Measurements from ENCODE around the gene SSR2.

The SSR2 gene

DNA sequence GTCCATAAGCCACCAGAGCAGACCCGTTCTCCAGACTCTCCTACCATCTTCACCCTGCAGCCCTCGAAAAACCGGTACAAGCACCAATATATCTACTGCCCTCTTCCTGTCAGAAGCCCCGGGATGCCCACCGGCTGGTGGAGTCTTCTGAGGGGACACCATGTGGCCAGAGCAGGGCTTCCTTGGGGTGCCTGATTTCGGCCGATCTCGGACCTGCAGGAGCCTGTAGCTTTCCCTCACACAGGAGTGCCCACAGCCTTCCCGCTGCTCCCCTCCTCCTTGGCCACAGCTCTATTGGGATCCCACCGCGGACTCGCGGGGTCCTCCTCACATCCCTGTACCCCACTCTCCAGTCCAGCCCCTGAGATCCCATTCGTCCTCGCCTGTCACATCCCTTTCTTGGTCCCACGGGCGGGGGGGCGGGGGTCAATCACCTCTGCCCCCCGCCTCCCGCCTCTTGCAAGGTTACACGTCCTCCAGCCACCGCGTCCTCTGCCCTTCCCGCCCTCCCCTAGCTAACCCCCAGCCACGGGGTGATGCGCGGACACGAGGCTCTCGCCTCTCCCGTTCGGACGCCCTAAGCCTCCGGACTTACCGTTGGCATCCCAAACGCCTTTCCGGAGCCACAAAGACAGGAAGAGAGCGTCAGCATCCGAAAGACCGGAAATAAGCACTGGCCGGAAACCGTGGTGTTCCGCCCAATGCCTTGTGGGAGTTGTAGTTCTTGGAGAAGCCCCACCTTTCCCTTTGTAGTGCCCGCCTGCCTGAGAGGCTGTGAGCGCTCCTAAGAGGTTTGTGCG, at the start of gene SSR2:
TSS of gene SSR2 (minus strand) at position 659 of the 800 bp plus-strand sequence. CDS start 784 bp downstream, outside the sequence.
- DNase-seq: peak; percentile 82 to 90

DNA sequence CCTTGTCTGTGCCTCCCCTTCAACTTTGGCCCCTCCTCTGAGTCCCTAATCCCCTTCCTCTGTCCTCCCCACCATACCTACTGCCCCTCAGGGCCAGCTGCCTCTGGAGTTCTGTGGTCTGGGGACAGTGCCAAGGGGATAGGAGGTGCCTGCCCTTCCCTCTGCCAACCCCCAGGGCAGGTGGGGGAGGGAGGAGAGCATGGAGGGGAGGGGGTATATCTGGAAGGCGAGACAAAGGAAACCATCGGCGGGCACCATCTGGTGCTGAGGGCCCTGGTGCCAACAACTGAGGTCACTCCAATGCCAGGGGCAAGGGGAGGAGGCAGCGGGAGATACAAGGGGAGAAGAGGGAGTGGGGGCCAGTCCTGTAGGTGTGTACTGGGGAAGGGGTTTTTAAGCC, 49.8 kb upstream of the SSR2 start:
- DNase-seq: no peak

DNA sequence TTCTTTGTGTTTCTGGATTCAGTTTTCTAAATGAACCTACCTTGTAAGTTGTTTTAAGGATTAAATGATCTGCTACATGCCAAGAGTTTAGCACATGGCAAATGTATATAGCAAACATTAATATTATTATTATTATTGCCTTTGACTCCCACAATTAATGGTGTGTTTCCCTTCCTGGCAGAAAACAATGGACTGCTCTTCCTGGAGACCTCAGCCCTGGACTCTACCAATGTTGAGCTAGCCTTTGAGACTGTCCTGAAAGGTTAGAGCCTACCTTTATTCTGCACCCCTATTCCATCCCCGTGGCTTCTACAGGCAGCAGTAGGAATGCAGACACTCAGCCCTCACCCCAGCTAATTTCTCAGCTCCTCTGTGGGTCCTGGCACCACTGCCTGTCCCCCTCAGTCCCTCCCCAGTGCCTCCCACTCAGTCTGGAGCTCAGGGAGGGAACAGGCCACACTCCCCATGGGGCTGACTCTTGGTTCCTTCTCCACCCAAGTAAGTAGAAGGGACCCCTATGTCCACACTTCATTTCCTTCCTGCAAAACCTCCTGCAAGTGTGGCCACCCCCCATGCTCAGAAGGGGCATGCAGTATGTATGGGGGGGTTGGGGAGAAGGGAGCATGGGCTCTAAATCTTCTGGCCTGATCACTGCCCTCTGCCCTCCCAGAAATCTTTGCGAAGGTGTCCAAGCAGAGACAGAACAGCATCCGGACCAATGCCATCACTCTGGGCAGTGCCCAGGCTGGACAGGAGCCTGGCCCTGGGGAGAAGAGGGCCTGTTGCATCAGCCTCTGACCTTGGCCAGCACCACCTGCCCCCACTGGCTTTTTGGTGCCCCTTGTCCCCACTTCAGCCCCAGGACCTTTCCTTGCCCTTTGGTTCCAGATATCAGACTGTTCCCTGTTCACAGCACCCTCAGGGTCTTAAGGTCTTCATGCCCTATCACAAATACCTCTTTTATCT, 49.0 kb upstream of the SSR2 start:
- no peak for DNase-seq

DNA sequence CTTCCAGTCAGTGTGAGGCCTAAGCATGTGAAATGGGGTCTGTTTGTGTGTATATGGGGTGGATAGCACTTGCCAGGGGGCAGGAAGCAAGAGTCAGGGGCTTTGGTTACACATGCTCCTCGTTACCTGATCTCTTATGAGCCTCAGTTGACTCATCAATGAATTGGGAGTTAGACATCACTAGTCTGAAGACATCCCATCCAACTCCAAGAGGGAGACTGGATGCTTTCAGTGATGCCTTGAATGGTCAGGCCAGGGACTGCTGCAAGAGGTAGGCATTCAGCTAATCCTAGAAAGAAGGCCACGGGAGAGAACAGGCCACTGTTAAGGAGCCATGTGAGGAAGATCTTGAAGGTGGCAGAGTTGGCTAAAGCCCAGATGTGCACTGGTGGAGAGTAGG, 46.5 kb upstream of the SSR2 start:
- no peak for DNase-seq

DNA sequence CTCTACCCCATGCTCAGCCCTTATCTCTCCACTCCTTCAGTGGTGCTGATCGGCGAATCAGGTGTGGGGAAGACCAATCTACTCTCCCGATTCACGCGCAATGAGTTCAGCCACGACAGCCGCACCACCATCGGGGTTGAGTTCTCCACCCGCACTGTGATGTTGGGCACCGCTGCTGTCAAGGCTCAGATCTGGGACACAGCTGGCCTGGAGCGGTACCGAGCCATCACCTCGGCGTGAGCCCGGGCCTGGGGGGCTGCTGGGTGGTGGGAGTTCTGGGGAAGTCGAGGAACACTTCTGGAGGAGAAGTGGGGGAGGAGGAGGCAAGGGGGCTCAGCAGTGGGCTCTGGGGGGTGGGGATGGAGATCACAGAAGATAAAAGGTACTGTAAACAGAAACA, 45.1 kb upstream of the SSR2 start:
- no peak for DNase-seq

DNA sequence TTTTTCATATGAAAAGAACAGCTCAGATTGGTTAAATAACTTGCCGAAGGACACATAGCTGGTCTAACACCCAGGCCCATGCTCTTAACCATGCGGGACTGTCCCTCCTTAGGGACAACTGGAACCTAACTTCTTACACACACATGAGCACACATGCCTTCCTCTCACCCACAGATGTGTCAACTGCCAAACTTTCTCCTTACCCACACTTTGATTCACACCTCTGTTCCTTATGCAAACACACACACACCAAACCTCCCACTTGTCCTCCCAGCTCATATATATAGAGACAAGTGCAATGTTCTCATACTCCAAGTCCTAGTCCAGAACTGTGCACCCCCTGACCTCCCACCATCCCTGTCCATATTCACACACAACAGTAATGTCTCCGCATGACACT, 44.5 kb upstream of the SSR2 start:
- no peak for DNase-seq

DNA sequence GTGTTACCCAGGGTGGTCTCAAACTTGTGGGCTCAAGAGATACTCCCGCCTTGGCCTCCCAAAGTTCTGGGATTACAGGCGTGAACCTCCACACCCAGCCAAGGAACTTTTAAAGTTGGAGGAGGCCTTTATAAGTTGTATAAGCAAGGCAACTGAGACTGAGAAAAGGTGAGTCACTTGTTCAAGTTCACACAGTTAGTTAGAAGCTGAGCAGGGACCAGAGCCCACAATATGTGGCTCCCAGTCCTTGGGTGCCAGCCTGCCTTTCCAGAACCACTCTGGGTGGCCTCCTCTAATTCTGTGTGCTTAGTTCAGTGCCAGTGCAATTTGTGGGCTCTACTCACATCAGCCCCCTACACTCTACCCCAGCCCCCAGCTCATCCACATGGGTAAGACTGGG, 43.9 kb upstream of the SSR2 start:
- DNase-seq: no peak

DNA sequence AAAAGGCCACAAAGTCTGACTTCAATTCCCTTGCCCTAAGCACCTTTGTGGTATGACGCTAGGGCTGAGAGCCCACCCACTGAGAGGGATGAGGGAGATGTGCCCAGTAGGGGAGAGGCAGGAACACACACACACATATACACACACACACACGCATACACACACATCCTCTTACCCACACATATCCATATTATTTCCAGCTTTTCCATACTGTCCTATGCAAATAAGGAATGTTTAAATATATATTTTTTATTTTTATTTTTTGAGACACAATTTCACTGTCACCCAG, 43.2 kb upstream of the SSR2 start:
- DNase-seq: no peak

DNA sequence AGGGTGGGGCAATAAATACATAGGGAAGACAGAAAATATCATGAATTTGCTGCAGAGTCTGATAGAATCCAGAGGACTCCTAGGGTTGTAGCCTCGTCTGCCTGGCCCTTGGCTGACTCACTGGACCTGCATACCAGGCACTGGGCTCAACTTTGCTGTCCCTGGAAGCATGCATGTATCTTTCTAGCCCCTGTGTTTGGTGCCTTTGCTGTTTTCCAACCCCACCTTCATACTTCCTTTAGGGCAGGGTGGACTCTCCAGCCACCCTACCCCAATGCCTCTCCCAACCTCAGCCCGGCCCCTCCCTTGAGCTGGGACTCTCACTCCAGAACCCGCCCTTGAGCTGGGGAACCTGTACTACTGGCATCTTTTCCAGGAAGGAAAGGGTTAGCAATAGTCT, 41.4 kb upstream of the SSR2 start:
- DNase-seq: no peak

DNA sequence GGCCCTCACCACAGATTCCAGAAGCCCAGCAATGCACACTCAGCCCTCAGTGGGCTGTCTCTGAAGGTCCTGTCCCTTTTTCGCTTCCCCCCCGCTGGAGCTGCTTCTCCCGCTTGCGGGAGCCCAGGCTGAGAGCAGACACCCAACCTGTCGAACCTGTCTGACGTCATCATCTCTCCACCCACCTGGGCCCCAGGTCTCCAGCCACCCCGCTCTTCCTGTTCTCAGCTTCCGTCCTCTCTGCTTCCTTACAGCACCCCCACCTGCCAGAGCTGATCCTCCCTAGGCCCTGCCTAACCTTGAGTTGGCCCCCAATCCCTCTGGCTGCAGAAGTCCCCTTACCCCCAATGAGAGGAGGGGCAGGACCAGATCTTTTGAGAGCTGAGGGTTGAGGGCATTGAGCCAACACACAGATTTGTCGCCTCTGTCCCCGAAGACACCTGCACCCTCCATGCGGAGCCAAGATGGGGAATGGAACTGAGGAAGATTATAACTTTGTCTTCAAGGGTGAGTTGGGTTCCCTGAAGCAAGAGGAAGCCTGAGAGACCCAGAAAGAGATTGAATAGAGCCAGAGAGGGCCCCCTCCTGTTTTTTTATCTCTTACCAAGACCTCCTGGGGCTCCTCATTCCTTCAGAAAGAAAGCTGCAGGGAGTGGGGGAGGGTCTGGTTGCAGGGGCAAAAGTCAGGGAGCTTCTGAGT, 40.3 kb upstream of the SSR2 start, which contains the start of gene RAB25:
TSS of gene RAB25 (plus strand) at position 224 of the 700 bp plus-strand sequence. CDS start at position 465, 241 bp downstream.
- DNase-seq: no peak

DNA sequence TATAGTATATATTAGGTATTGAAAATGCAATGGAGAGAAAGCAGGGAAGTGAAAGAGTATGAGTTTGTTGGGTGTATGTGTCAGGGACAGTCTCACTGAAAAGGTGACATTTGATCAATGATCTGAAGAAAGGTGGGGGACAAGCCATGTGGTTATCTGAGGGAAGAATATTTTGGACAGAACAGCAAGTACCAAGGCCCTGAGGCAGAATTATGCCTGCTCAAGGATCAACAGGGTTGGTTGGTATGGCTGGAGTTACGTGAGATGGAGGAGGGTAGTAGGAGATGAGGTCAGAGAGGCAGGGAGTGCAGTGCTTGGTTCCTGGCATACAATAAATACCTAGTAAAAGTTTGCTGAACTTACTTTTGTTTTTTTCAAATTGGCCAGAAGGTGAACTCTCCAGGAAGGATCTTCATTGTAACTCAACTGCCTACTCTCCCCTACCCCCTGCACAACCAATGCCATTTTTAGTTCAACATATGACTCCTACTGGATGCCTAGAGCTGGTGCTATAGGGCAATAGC, 35.6 kb upstream of the SSR2 start:
- DNase-seq: no peak

DNA sequence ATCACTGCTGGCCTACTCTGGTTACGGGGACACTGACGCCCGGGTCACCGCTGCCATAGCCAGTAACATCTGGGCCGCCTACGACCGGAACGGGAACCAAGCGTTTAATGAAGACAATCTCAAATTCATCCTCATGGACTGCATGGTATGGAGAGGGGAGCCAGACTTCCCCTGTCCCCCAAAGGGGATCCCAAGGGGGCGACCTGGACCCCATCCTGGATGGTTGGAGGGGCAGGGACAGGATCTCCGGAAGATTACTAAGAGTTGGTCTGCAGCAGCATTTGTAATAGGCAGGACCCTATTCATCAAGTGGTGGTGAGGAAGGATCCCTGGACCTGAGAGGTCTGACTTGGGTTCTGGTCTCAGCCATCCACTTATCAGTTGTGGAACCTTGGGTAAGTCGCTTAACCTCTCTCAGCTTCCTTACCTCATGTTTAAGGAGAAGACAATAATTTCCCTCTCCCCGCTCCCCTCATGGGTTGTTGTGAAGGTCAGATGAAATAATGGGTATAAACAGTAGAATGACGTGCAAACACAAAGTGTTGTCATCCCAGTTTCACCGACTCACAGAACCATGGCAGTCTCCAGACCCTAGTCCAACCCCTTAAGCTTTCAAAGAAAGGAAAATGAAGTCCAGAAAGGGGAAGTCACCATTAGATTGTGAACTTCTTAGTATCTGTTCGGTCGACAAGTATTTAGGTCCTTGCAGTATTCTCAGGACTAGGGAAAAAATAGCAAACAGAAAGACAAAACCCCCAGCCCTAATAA, 34.7 kb upstream of the SSR2 start:
- DNase-seq: no peak

DNA sequence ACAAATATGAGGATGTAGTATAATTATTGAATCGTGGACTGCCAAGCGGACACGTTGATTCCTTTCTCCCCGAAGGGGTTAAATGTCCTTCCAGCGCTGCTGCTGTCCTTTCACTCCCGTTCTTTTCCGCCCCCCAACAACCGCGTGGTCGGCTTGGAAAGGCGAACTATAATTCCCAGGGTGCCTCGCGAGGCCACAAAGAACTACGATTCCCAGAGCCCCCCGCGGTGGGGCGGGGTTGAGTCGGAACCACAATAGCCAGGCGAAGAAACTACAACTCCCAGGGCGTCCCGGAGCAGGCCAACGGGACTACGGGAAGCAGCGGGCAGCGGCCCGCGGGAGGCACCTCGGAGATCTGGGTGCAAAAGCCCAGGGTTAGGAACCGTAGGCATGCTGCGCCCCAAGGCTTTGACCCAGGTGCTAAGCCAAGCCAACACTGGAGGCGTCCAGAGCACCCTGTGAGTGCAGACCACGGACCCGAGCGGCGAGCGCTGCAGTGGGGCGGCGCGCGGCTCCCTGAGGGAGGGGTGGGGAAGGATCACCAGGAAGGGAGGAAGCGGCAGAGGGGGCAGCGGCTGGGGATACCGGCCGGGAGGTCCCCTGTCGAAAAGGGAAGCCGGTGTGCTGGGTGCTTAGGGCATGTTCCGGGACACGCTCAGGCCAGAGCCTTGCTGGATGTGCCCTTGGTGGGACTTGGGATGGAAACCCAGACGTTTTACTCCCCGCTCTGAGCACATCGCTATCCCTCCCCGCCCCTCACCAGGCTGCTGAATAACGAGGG, 33.9 kb upstream of the SSR2 start, which contains the start of gene LAMTOR2:
TSS of gene LAMTOR2 (plus strand) at position 283 of the 781 bp plus-strand sequence. CDS start at position 391, 108 bp downstream.
- peak; percentile 100 for DNase-seq

DNA sequence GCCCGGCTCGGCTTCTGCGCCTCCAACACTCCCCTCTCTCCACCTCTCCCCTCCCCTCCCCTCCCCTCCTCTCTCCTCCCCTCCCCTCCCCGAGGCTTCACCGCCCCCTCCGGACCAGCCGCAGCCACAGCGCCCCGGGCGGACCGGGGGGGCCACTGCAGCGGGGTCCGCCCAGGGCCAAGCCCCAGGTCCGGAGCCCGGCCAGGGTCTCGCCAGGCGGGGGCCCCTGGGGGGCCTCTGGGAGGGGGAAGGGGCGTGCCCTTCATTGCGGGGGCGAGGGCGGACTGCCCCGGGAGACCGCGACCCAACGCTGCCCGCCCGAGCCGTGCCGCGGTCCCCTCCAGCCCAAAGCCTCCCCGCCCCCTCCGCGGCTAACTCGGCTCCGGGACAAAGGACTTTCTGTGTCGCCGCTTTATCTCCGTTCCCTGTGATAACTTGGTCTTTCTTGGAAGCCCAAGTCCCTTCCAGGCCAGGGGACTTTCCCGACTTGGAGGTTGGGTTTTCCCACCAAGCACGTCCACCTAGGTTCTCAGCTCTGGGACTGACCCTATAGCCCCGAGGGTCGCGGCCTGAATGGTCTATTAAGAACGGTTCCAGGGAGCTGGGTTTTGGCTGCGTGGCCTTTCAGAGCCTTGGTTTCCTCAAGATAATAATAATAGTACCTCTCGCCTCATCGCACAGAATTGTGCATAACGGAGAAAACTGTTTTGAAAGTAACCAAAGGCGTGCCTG, 33.2 kb upstream of the SSR2 start, which contains the start of gene UBQLN4:
TSS of gene UBQLN4 (minus strand) at position 31 of the 732 bp plus-strand sequence. CDS start 97 bp downstream, outside the sequence.
- peak; percentile 91 to 96 for DNase-seq

DNA sequence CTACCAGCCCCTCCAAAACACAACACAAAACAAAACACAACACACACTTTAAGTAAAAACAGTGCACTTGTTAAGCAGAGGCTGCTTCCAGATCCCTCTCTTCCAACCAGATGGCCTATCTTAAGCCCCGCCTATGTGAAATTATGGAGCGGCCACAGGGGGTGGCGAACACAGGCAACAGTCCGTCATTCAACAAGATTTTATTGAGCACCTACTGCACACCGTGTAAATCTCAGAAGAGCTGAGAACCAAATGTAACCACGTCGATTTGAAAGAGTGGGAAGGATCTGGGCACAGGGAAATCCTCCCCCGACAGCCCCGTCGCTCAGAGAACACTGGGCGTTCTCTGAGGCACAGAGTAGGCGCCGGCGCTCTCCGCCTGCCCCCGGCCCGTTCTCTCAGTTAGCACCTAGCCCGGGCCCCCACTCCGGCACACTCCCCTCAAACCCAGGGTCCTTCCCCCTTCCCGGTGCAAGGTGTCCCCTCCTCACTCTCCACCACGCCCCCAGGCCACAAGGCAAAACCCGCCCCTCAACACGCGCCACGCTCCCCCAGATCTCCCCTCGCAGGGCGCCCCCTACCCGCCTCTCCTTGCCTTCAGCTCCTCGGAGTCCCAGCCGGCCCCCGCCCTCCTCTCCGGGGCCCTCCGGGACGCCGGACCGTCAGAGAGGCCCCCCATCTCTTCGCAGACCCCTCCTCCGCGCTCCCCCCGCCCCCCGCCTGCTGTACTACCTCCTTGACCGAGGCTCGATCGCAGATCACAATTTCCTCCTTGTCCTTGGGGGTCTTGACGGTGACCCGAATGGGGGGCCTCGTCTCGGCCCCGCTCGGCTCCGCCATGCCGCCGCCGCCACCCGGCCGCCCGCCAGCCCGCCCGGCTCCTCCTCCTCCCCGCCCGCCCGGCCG, 32.4 kb upstream of the SSR2 start:
- peak in 1 of 2 experiments; percentile 22 for DNase-seq

DNA sequence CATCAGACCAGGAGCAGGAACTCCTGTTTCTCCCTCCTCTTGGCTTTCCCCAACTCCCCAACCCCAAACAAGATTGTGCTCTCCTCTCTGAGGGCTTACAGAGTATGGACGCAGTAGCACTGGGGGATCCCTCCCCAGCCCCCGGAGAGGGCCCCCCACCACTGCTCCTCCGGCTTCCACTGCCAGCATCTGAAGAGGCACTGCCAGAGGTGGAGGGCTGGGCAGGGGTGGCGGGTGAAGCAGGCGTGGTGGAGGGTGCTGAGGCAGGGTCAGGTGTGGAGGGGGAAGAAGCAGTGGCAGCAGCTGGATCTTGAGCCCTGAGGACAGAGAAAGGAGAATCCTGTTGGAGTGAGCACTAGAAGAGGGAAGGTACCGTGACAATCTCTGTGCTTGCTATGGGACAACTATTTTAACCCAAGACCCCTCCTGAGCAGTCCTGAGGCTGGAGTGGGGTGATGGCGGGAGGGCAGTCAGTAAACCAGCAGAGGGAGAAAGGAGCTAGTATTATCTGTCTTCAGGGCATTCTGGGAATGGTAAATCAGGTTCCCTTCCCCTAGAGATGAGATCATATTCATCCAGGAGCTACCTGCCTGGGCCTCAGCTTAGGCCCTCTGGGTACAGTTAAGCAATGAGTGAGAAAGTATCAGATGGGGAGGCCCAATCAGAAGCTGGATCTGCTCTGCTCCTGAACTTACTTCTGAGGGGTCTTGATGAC, 30.4 kb upstream of the SSR2 start:
- DNase-seq: no peak

DNA sequence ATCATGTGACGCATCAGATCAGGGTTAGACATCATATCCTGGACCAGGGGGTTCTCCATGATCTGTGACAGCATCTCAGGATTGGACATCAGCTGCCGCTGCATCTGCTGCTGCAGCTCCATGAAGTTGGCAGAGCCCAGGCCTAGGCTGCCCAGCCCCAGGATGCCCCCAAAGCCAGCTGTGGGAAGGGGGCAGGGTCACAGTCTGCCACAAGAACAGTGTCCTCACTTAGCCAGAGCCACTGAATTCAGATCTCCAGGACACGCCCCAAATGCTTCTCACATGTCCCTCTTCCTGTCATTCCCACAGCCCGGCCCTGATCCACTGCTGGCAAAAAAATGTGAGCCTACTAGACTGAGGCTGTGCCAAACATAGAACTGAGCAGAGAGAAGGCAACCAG, 29.6 kb upstream of the SSR2 start:
- no peak for DNase-seq

DNA sequence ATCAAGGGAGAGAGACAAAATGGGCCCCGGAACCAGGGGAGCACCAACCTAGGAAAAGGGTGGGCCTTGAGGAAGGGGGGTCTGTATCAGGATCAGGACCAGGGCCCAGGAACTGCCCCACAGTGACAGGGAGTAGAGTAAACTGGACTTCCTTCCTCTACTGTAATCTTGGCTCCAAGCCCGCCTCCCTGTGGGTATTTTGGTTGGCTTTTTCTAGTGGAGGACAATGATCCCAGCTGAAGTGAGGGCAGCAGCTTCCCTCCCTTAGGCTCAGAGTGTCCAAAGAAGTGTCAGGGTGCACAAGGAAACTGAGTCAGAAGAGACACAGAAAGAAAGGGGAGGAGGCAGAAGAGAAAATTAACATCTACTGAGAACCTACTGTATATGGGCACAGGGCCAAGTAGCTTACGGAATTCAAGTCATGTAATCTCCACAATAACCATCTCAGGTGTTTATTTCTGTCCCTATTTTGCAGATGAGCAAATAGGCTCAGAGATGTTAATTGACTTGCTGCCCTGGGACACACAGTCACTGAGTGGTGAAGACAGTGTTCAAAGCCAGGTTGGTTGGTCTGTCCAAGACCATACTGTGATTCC, 28.0 kb upstream of the SSR2 start:
- DNase-seq: no peak

Data from NCI-H187 (cell line).